Dermis blood vessel endothelial cell (primary cell): Measurements from ENCODE around the gene AGRN. TPM values are rescaled to one million over a fixed set of nuclear protein-coding genes. Genes with fewer than 3 reads are reported as not detected.

Experiments
- DNase-seq: peaks from one replicate; pipeline ENCODE4 v3.0.0; 2010
- total RNA-seq: library from RNA; depleted of rRNA; stranded (reverse); fragments of >200 nt; gene quantifications from 2 replicates; pipeline ENCODE4 v1.2.3, GENCODE V29; 2014

Gene AGRN
- total RNA-seq, 1 donor from 2014 or later: 117 TPM

- DNase-seq: no peak
These were observed 63.0 kb downstream of the AGRN start for GRCh38 chr1:1082776-1083415.

- no peak for DNase-seq
These were observed 63.8 kb downstream of the AGRN start for GRCh38 chr1:1083416-1084371.

- DNase-seq: no peak
These were observed 64.7 kb downstream of the AGRN start for GRCh38 chr1:1084372-1085170.

GRCh38 chr1:1085171-1085841, 65.4 kb downstream of the AGRN start:
- no peak for DNase-seq

GRCh38 chr1:1085911-1086841, 66.3 kb downstream of the AGRN start:
- no peak for DNase-seq

GRCh38 chr1:1086911-1087341, 67.0 kb downstream of the AGRN start:
- no peak for DNase-seq

- no peak for DNase-seq
These were observed 67.6 kb downstream of the AGRN start for GRCh38 chr1:1087351-1088028.

GRCh38 chr1:1088029-1088800, 68.3 kb downstream of the AGRN start:
- no peak for DNase-seq

GRCh38 chr1:1088801-1089680, 69.1 kb downstream of the AGRN start:
- no peak for DNase-seq

- DNase-seq: no peak
These were observed 70.0 kb downstream of the AGRN start for GRCh38 chr1:1089731-1090423.

GRCh38 chr1:1090424-1091343, 70.8 kb downstream of the AGRN start:
- no peak for DNase-seq

GRCh38 chr1:1091344-1092148, 71.6 kb downstream of the AGRN start:
- no peak for DNase-seq

- DNase-seq: no peak
These were observed 72.4 kb downstream of the AGRN start for GRCh38 chr1:1092149-1092855.

- DNase-seq: no peak
These were observed 73.1 kb downstream of the AGRN start for GRCh38 chr1:1092894-1093609.

GRCh38 chr1:1093610-1093943, 73.7 kb downstream of the AGRN start:
- DNase-seq: no peak
